MG63 (cell line): ENCODE data around the gene LYSMD2. TPM values are rescaled to one million over a fixed set of nuclear protein-coding genes. Genes with fewer than 3 reads are reported as not detected.
A peak's percentile ranks its signal among the peaks of the same experiment; 100 is the strongest.
"Not testable (repeated sequence)": the region's sequence is repeated elsewhere in the genome, so short reads cannot be mapped to it uniquely, and the experiment has no call there.

ENCODE experiments used
- DNase-seq: peaks from one replicate; pipeline ENCODE4 v3.0.0-alpha.2; 2020
- H3K27me3 ChIP-seq: fragments of 250-450 bp; sonication (Bioruptor Pico); 2 replicates; pipeline ENCODE4 v1.5.1; 2020; ENCODE audit warnings: mild to moderate bottlenecking, moderate library complexity
- H3K36me3 ChIP-seq: fragments of 250-450 bp; sonication (Bioruptor Pico); 2 replicates; pipeline ENCODE4 v1.5.1; 2020; ENCODE audit warnings: mild to moderate bottlenecking, moderate library complexity
- H3K4me3 ChIP-seq: fragments of 250-450 bp; sonication (Bioruptor Pico); 2 replicates; pipeline ENCODE4 v1.5.1; 2020; ENCODE audit warnings: mild to moderate bottlenecking, moderate library complexity
- H3K9me3 ChIP-seq: fragments of 250-450 bp; sonication (Bioruptor Pico); 2 replicates; pipeline ENCODE4 v1.5.1; 2020; ENCODE audit warnings: mild to moderate bottlenecking, moderate library complexity
- total RNA-seq: library from RNA; depleted of rRNA; stranded (reverse); fragments of >200 nt; shearing (Covaris generic); gene quantifications from 2 replicates; pipeline ENCODE4 v1.2.3, GENCODE V29; 2014; ENCODE audit warnings: low replicate concordance; rRNA removed

The LYSMD2 gene, protein sequence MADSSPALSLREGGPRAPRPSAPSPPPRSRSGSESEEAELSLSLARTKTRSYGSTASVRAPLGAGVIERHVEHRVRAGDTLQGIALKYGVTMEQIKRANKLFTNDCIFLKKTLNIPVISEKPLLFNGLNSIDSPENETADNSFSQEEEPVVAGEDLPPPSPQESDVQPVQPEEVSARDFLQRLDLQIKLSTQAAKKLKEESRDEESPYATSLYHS
- total RNA-seq, result 23.3 and 25.2 TPM in 2 replicates

DNA sequence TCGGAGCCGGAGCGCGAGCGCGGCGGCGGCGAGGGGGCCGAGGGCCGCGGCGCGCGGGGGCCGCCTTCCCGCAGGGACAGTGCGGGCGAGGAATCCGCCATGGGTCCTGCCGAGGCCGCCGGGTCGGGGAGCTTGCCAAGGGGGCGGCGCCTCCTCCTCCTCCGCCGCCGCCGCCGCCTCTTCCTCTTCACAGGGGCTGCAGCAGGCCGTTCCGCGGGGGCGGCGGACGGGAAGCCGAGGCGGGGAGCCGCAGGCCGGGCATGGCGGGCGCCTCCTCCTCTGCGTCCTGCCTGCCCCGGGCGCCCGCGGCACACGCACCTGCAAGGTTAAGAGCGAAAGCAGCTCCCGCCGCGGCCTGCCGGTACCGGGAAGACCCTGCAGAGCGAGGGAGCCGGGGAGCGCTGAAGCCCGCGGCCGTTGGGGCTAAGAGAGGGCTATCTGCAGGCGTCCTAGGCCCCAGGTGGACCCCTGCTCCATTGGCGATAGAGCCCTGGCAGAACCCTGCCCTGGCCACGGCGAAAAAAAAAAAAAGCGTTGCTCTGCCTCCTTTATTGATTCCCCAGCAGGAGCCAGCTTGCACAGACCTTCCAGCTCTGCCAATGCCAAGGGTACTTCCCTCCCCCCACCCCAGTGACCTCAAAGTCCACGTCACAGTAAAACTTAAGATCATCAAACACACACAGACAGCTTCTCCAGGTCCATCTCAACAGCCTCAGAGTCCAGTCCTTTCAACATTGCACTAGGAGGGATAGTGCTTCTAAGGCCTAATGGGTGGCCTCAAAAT is at the start of gene LYSMD2:
Gene LYSMD2, minus strand, starts transcription at position 134 of the 784 bp plus-strand sequence. Its CDS starts 33 bp downstream, at position 101.
- DNase-seq, result peak; percentile 83
- H3K27me3 ChIP-seq, result no peaks in the 10 kb centered on the region
- peak within 1 kb of the TSS; percentile 55 for H3K4me3 ChIP-seq
- H3K9me3 ChIP-seq, result no peaks in the 10 kb centered on the region
- no peaks in the 10 kb centered on the region for H3K36me3 ChIP-seq

DNA sequence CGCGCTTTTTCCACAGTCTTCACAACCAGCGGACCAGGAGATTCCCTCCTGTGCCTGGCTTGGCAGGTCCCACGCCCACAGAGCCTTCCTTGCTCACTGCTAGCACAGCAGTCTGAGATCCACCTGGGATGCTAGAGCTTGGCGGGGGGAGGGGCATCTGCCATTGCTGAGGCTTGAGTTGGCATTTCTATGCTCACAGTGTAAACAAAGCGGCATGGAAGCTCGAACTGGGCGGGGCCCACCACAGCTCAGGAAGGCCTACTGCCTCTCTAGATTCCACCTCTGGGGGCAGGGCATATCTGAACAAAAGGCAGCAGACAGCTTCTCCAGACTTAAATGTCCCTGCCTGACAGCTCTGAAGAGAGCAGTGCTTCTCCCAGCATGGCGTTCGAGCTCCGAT is 49.7 kb upstream of the LYSMD2 start:
- not testable (repeated sequence) for H3K9me3 ChIP-seq, H3K36me3 ChIP-seq, H3K27me3 ChIP-seq, DNase-seq, H3K4me3 ChIP-seq

DNA sequence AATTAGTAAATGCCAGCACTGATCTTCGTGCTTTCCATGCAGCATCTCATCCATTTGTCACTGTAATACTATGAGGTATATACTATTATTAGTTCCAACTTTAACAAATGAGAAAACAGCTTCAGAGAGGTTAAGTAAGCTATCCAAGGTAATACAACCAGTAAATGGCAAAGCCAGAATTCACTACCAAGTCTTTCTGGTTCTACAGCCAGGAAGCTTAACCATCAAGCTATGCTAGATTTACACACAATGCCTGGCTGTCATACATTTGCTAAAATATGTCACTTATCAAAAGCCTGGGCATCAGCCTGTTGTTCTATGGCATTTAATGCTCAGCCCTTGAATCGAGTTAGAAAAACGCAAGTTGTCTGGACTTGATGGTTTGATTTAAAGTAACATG is 46.5 kb upstream of the LYSMD2 start:
- no peak for DNase-seq
- no peak overlapping the region for H3K4me3 ChIP-seq
- H3K27me3 ChIP-seq, result no peaks in the 10 kb centered on the region
- no peaks in the 10 kb centered on the region for H3K36me3 ChIP-seq
- peaks cover 4% of the 10 kb centered on the region; the same call in 1 of the 2 replicates for H3K9me3 ChIP-seq

DNA sequence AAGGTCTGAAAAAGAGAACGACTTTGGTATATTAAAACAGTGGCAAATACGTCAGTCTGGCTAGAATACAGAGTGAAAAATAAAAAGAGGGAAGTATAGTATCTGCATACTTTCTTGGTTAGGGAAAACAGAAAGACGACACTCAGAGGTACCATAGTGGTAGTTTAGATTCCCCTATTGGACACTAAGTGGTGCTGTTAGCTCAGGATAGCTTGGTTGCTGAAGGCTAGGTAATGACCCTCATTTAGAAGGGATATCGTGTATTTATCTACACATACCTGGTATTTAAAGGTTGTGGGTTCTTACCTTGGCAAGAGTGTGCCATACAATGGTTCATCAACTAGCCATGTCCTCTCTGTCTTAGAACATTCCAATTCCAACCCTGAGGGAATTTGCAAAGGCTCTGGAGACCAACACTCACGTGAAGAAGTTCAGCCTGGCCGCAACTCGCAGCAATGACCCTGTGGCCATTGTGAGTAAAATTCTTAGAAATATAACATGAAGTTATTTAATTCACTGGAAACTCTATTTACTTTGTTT is 45.0 kb upstream of the LYSMD2 start:
- peaks cover 4% of the 10 kb centered on the region; the same call in 1 of the 2 replicates for H3K9me3 ChIP-seq
- no peak for DNase-seq
- no peaks in the 10 kb centered on the region for H3K27me3 ChIP-seq
- H3K36me3 ChIP-seq, result no peaks in the 10 kb centered on the region
- H3K4me3 ChIP-seq, result no peak overlapping the region

DNA sequence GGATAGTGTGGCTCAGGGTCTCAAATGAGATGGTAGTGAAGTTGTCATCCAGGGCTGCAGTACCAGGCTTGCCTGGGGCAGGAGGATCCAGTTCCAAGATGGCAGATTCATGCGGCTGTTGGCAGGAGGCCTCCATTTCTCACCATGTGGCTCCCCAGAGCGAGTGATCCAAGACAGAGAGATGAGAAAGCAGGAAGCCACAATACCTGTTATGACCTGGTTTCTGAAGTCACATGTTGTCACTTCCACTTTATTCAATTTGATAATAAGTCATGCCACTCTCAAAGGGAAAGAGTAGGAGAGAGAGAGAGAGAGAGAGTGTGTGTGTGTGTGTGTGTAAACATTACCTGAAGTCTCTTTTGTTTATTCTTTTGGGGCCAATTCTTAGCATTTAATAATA is 44.1 kb upstream of the LYSMD2 start:
- H3K9me3 ChIP-seq, result peaks cover 4% of the 10 kb centered on the region; the same call in 1 of the 2 replicates
- no peaks in the 10 kb centered on the region for H3K36me3 ChIP-seq
- no peaks in the 10 kb centered on the region for H3K27me3 ChIP-seq

DNA sequence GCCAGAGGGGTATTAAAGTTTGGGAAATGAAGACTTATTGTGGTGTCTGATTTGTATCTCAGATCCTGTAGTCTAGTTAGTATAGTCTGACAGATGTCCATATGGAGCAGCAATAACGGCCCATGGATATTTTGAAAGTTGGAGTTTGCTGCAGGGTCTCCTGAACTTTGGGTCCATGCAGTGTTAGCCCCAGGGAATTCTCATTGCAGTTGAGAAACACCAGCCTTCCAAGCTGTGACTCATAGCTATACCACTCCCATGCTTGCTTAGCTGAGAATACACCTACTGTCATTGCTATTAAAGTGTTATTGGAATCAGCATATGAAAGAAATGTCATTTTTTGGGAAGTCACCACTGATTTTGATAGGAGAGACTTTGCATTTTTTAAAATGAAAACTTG is 43.2 kb upstream of the LYSMD2 start:
- H3K36me3 ChIP-seq, result no peaks in the 10 kb centered on the region
- no peak overlapping the region for H3K4me3 ChIP-seq
- no peak for DNase-seq
- no peaks in the 10 kb centered on the region for H3K27me3 ChIP-seq
- peaks cover 4% of the 10 kb centered on the region; the same call in 1 of the 2 replicates for H3K9me3 ChIP-seq

More for the DNA sequence above, 44.1 kb upstream of the LYSMD2 start:
- no peak overlapping the region for H3K4me3 ChIP-seq
- no peak for DNase-seq

DNA sequence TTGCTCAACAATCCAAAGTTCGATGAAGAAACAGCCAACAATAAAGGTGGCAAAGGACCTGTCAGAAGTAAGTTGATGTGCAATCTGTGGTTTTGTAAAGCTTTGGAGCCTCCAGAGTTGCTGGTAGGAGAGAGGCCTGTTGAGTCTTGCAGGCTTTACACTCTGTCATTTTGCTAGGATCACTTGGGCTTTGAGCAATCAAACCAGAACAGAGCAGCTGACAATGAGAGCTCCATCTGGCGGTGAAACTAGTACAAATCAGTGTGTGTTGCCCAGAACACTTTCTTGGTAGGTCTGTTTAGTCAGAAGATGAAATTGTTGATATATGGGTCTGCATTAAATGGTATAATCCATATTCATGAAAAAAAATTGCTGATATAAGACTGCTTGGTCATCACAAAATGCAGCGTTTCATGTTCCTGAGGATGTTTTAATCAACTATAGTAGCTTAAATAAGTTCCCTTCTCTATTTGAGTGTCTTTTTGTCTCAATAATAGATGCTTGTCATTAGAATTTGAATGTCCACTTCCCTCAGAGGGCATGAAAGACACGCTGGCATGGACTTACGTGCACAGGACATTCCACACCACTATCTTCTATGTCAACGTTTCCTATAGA is 39.6 kb upstream of the LYSMD2 start:
- DNase-seq, result peak; percentile 41
- H3K36me3 ChIP-seq, result no peaks in the 10 kb centered on the region

DNA sequence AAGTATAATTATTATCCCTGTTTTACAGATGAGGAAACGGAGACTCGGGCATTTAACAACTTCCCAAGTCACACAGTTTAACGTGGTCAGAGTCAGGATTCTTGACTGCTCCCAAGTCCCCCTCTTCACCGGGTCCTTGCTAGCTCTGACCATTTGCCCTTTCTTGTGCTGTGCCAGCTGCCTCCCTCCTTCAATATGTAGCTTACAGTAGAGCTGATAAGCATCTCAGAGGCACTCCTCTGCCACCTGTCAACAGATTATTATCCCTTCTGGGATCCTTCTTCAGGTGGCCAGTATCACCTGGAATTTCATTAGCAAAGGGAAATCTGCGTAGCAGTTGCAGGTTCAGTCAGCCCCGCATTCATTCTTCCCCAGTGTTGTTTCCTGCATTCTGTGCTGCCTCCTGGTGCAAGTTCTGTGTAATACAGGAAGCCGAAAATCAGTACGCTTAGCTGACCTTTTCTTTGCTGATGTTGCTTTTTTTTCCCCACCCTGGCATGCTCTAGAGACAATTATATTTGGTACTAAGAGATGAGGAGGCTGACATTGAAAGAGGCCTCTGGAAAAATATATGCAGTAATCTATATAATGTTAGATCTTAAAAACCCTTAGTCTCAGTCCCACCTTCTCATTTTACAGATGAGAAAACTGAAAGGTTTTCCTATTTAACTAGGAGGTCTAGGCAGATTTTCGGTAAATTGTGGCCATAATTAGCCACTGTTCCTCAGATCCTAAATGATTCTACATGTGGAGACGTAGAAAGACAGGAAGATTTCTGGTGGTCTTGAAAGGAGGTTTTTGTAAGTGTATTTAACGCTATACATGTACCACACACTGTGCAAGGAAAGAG is 38.7 kb upstream of the LYSMD2 start:
- peak; percentile 20 for DNase-seq
- no peaks in the 10 kb centered on the region for H3K27me3 ChIP-seq
- no peaks in the 10 kb centered on the region for H3K9me3 ChIP-seq
- no peaks in the 10 kb centered on the region for H3K36me3 ChIP-seq
- H3K4me3 ChIP-seq, result no peak overlapping the region

More for the DNA sequence above, 39.6 kb upstream of the LYSMD2 start:
- no peaks in the 10 kb centered on the region for H3K27me3 ChIP-seq
- H3K9me3 ChIP-seq, result no peaks in the 10 kb centered on the region
- no peak overlapping the region for H3K4me3 ChIP-seq

DNA sequence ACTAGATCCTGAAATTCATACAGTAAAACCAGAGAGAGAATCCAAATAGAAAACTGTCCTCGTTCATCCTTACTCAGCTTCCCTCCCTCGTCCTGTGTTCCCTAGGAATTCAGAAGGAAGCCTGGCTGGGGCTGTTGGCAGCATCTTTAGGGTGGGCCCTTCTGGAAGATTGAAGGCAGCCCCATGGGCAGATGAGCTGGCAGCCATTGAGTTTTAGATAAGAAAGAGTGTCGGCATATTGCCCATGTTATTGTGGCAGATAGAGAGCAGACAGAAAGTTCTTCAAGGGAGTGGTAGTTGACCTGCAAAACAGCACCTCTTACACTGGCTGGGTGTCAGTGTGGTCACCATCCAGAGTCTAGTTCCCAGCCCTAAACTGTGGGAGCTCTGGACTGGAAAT is 37.5 kb upstream of the LYSMD2 start:
- Histone ChIP-seq H3K27me3 (no peaks in the 10 kb centered on the region), H3K36me3 (no peaks in the 10 kb centered on the region), H3K4me3 (no peak overlapping the region), H3K9me3 (no peaks in the 10 kb centered on the region)
- DNase-seq, result no peak

DNA sequence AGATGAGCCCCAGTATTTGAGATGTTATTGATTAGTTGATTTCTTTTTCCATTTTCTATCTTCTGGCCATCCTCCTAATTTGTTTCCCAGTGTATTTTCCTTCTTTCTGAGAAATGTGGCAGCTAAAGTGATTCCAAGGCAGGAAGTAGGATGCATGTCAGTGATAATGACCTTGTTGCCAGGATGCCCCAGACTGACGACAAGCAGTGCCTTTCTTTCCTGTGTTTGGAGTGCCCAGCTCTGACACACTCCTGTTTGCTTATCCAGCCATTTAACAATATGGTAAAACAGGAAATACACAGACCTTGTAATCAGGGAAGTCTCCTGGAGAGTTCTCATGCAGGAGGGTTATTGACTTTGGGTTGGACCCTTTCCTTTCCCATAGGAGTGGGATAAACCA is 34.3 kb upstream of the LYSMD2 start:
- Histone ChIP-seq H3K9me3 (no peaks in the 10 kb centered on the region), H3K27me3 (no peaks in the 10 kb centered on the region), H3K36me3 (no peaks in the 10 kb centered on the region), H3K4me3 (no peak overlapping the region)
- DNase-seq, result no peak

DNA sequence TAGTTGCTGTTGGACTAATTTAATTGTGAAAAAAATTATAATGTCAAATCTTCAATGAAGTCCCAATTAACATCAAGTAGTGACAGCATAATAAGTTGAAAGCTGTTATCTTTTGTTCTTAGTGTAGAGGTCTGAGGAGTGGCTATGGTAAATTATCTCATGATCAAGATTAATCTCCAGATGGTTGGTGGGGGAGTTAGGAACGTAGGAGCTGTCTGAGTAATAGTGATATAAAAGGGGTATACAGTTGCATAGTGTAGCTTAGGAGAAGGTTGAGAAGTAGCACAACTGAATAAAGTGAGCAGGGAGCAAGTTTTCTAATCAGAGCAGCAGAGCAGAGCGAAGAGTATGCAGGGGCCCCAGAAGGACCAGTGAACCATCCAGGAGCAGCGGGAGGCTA is 33.4 kb upstream of the LYSMD2 start:
- Histone ChIP-seq H3K27me3 (no peaks in the 10 kb centered on the region), H3K9me3 (no peaks in the 10 kb centered on the region), H3K4me3 (no peak overlapping the region), H3K36me3 (no peaks in the 10 kb centered on the region)
- no peak for DNase-seq

DNA sequence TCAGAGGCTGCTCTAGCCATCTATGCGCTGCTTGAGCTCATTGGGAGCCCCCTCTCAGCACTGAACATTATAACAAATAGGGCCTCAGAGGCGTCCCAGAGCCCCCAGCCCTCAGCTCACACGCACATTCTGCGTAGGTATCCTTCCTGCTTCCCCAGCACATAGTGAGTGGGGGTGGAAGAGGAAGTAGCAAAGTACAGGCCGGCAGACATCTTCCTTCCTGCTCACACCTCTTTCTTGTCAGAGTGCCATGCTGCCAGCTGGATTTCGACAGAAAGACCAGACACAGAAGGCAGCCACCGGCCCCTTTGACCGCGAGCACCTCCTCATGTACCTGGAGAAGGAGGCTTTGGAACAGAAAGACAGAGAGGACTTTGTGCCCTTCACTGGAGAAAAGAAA is 30.6 kb upstream of the LYSMD2 start:
- Histone ChIP-seq H3K36me3 (no peaks in the 10 kb centered on the region), H3K4me3 (no peak overlapping the region), H3K27me3 (no peaks in the 10 kb centered on the region), H3K9me3 (no peaks in the 10 kb centered on the region)
- no peak for DNase-seq

DNA sequence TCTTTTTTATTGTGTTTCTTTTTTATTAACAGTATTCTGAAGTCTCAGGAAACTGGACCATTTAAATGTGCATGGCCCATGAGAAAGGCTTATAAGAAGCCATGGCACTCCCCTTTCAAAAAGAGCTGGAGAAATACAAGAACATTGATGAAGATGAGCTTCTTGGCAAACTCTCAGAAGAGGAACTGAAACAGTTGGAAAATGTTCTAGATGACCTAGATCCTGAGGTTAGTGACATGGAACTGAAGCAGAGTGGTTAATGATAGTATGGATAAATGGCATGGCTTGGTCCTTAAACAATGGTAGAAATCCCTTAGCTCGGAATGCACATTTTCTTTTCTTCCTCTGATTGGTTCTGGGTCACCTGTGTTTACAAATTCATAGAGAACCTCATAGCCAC is 28.9 kb upstream of the LYSMD2 start:
- Histone ChIP-seq H3K9me3 (no peaks in the 10 kb centered on the region), H3K36me3 (no peaks in the 10 kb centered on the region), H3K27me3 (no peaks in the 10 kb centered on the region), H3K4me3 (no peak overlapping the region)
- no peak for DNase-seq

DNA sequence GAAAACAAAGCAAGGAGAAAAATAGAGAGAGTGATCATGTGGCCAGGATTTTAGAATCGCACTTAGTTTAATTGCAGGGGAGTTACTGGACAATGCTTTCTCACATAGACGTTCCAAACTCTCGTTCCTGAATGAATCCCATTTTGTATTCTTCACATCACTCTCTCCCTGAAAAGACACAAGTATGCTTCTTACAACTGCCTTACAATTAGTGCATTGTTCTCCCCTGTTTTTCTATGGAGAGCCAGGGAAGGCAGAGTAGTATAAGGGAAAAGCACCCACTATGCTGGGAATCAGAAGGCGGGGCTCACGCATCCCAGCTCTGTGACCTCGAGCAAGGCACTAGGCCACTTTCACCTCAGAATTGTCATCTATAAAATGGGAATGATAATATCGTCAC is 28.3 kb upstream of the LYSMD2 start:
- Histone ChIP-seq H3K27me3 (no peaks in the 10 kb centered on the region), H3K9me3 (no peaks in the 10 kb centered on the region), H3K36me3 (no peaks in the 10 kb centered on the region), H3K4me3 (no peak overlapping the region)
- no peak for DNase-seq

DNA sequence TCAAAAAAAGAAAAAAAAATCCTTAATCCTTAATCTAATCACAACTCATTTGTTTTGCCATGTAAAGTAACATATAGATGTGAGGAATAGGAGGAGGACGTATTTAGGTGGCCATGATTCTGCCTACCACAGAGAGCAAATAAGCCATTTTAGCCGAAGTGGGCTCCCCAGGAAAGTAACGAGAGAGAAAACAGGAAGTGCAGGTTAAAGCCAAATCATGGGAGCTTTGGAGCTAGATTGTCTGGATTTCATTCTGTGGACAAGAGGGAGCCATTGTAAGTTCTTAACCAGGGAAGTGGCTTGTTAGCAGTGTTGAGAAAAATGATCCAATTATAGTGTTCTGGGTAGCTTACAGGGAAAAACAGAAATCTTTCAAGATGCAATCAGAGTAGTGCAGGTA is 23.4 kb upstream of the LYSMD2 start:
- no peaks in the 10 kb centered on the region for H3K36me3 ChIP-seq
- no peak for DNase-seq
- H3K9me3 ChIP-seq, result no peaks in the 10 kb centered on the region

DNA sequence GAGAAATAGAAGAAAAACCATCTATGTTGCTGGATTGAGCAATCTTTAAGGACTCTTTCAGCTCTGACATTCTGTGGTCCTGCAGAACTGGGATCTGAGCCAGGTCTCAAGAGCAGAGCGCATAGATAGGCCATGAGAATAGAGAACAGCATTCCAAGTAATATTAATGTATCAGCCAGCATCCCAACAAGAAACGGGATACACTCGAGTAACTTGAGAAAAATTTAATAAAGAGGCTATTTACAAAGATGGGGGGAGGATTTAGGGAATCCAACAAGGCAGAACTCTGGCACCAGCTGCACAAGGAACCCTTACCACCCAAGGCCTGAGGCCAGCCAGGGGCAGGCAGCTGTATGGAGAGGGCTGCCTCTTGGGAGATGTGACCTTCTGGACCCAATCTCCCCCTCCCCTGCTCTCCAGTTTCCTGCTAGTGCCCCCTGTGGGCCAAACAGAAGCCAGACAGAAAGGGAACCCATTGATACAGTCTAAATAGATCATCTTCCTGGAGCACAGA is 22.2 kb upstream of the LYSMD2 start:
- no peak overlapping the region for H3K4me3 ChIP-seq
- no peaks in the 10 kb centered on the region for H3K9me3 ChIP-seq
- no peaks in the 10 kb centered on the region for H3K36me3 ChIP-seq
- H3K27me3 ChIP-seq, result peaks cover 16% of the 10 kb centered on the region
- DNase-seq, result peak; percentile 32

More for the DNA sequence above, 23.4 kb upstream of the LYSMD2 start:
- H3K4me3 ChIP-seq, result no peak overlapping the region
- H3K27me3 ChIP-seq, result peaks cover 6% of the 10 kb centered on the region
